Keratinocyte (primary cell): ENCODE results near the gene TRAF5. TPM values are rescaled to one million over a fixed set of nuclear protein-coding genes. Genes with fewer than 3 reads are reported as not detected.

ENCODE experiments used
- DNase-seq: peaks from one replicate; pipeline ENCODE4 v3.0.0-alpha.2; 2011; ENCODE audit warnings: low read depth, missing footprints, low spot score
- FAIRE-seq: peaks from 2 replicates; lab custom pipeline; 2011; peaks lifted over from hg19 to GRCh38; lab: Jason Lieb, UNC
- H2AFZ ChIP-seq: 2 replicates; pipeline ENCODE4 v1.6.0; 2012; ENCODE audit warnings: low read length, control low read depth, inconsistent platforms; ENCODE audit not compliant: control insufficient read depth
- H3K27ac ChIP-seq: 2 replicates; pipeline ENCODE4 v1.5.1; 2011; ENCODE audit warnings: low read length; ENCODE audit not compliant: control insufficient read depth, insufficient read depth
- H3K27me3 ChIP-seq: 3 replicates; pipeline ENCODE4 v1.6.0; 2011; ENCODE audit warnings: low read length; ENCODE audit not compliant: control insufficient read depth, insufficient read depth; ENCODE audit errors: extremely low read depth
- H3K36me3 ChIP-seq, 2 experiments: 2 replicates in 1 of 2; 3 replicates in 1 of 2; pipeline ENCODE4 v1.5.1; 2011; ENCODE audit warnings: low read length in 2 of 2, mild to moderate bottlenecking in 1 of 2; ENCODE audit not compliant: control insufficient read depth in 2 of 2, insufficient read depth in 2 of 2; ENCODE audit errors: extremely low read depth in 1 of 2
- H3K4me1 ChIP-seq: 3 replicates; pipeline ENCODE4 v1.5.1; 2011; ENCODE audit warnings: low read length; ENCODE audit not compliant: control insufficient read depth, insufficient read depth; ENCODE audit errors: extremely low read depth
- H3K4me2 ChIP-seq: 3 replicates; pipeline ENCODE4 v1.6.0; 2011; ENCODE audit warnings: low read depth, low read length; ENCODE audit not compliant: control insufficient read depth, insufficient read depth; ENCODE audit errors: extremely low read depth
- H3K4me3 ChIP-seq, 3 experiments: fragments of 200-600 bp in 1 of 3; sonication (generic) in 1 of 3; 2 replicates in 2 of 3; 3 replicates in 1 of 3; pipeline ENCODE4 v1.5.1; 2011 to 2016; ENCODE audit warnings: low read length in 3 of 3, mild to moderate bottlenecking in 3 of 3, control low read depth in 2 of 3, inconsistent platforms in 1 of 3, low read depth in 1 of 3, mixed read lengths in 1 of 3, mixed run types in 1 of 3, moderate library complexity in 1 of 3; ENCODE audit not compliant: control insufficient read depth in 2 of 3, insufficient read depth in 2 of 3; ENCODE audit errors: extremely low read depth in 1 of 3
- H3K79me2 ChIP-seq: 2 replicates; pipeline ENCODE4 v1.6.0; 2012; ENCODE audit warnings: low read length; ENCODE audit not compliant: control insufficient read depth, insufficient read depth
- H3K9ac ChIP-seq: 3 replicates; pipeline ENCODE4 v1.6.0; 2011; ENCODE audit warnings: low read length; ENCODE audit not compliant: control insufficient read depth, insufficient read depth; ENCODE audit errors: extremely low read depth
- H3K9me1 ChIP-seq: 3 replicates; pipeline ENCODE4 v1.6.0; 2011; ENCODE audit warnings: low read length; ENCODE audit not compliant: control insufficient read depth, insufficient read depth; ENCODE audit errors: extremely low read depth
- H3K9me3 ChIP-seq: 2 replicates; pipeline ENCODE4 v1.5.1; 2012; ENCODE audit warnings: low read depth, low read length; ENCODE audit not compliant: control insufficient read depth
- H4K20me1 ChIP-seq: 3 replicates; pipeline ENCODE4 v1.6.0; 2011; ENCODE audit warnings: low read length; ENCODE audit not compliant: control insufficient read depth, insufficient read depth; ENCODE audit errors: extremely low read depth
- CTCF ChIP-seq, 3 experiments: IDR thresholded peaks in 1 of 3; conservative IDR thresholded peaks in 1 of 3; optimal IDR thresholded peaks in 1 of 3; 2 replicates in 2 of 3; 3 replicates in 1 of 3; pipeline versions ENCODE3 to v1.5.1; 2011; ENCODE audit warnings: low read length in 3 of 3, mild to moderate bottlenecking in 3 of 3, moderate library complexity in 2 of 3, control low read depth in 1 of 3, inconsistent platforms in 1 of 3; ENCODE audit not compliant: insufficient read depth in 2 of 3; ENCODE audit errors: extremely low read depth in 1 of 3
- EZH2 ChIP-seq: IDR thresholded peaks from one replicate; pipeline ENCODE4 v1.6.1; 2012; ENCODE audit warnings: inconsistent platforms, mild to moderate bottlenecking, low read length, moderate library complexity
- dilution Hi-C: fragments of 300-500 bp; cut with MboI; formaldehyde crosslinking; loops from one replicate; pipeline ENCODE4 v1.7.0; 2020; ENCODE audit warnings: low sequenced_read_pairs; ENCODE audit not compliant: extremely low pct_ligation_motif_present
- polyA plus RNA-seq, 5 experiments: library from polyadenylated mRNA; depleted of rRNA in 3 of 5; stranded (reverse) in 3 of 5; stranded (forward) in 1 of 5; unstranded in 1 of 5; fragments of >200 nt; gene quantifications; 1 replicate in 1 of 5; 2 replicates in 3 of 5; 3 replicates in 1 of 5; pipeline versions ENCODE4 v1.2.1 to v1.2.3, GENCODE V29; 2011 to 2012; ENCODE audit warnings: missing spikeins in 2 of 5, low read depth in 1 of 5, low replicate concordance in 1 of 5

Gene TRAF5
- polyA plus RNA-seq, 1 donor (not counting 4 experiments of a cell fraction or from before 2014, with no cell fraction given) = 2.1 TPM

GRCh38 chr1:211329764-211330201 lies 3.1 kb downstream of the TRAF5 start:
- no peak overlapping the region for H3K9ac ChIP-seq
- no peak for TF ChIP-seq EZH2
- no peak for TF ChIP-seq CTCF (optimal IDR thresholded peaks at IDR 0.05 in 1 of 3, IDR thresholded peaks at IDR 0.05 in 1 of 3, conservative IDR thresholded peaks at IDR 0.05 in 1 of 3; ENCODE audit: extremely low read depth in 1 of 3, insufficient read depth in 2 of 3, low read length in 3 of 3)
- H3K4me1 ChIP-seq = peaks cover 13% of the 10 kb centered on the region
- no peaks in the 10 kb centered on the region for H3K79me2 ChIP-seq
- no peaks in the 10 kb centered on the region for H3K27me3 ChIP-seq
- no peak overlapping the region for H3K4me3 ChIP-seq
- FAIRE-seq = no peak
- H3K4me2 ChIP-seq = no peak overlapping the region
- no peak for DNase-seq
- no peak overlapping the region for H2AFZ ChIP-seq
- dilution Hi-C loops = no loop called here
- no peaks in the 10 kb centered on the region for H3K9me1 ChIP-seq
- no peaks in the 10 kb centered on the region for H3K9me3 ChIP-seq
- H3K27ac ChIP-seq = no peak overlapping the region
- no peaks in the 10 kb centered on the region for H3K36me3 ChIP-seq
- H4K20me1 ChIP-seq = no peaks in the 10 kb centered on the region

GRCh38 chr1:211330282-211330936 lies 3.8 kb downstream of the TRAF5 start:
- no peaks in the 10 kb centered on the region for H4K20me1 ChIP-seq
- no peak overlapping the region for H3K9ac ChIP-seq
- H3K4me1 ChIP-seq = peaks cover 13% of the 10 kb centered on the region
- TF ChIP-seq EZH2 = no peak
- TF ChIP-seq CTCF (optimal IDR thresholded peaks at IDR 0.05 in 1 of 3, IDR thresholded peaks at IDR 0.05 in 1 of 3, conservative IDR thresholded peaks at IDR 0.05 in 1 of 3; ENCODE audit: extremely low read depth in 1 of 3, insufficient read depth in 2 of 3, low read length in 3 of 3) = no peak
- DNase-seq (no peak), FAIRE-seq (no peak)
- H3K79me2 ChIP-seq = no peaks in the 10 kb centered on the region
- H3K27ac ChIP-seq = no peak overlapping the region
- dilution Hi-C loops = no loop called here
- no peak overlapping the region for H3K4me3 ChIP-seq
- no peak overlapping the region for H3K4me2 ChIP-seq
- no peaks in the 10 kb centered on the region for H3K9me3 ChIP-seq
- H3K27me3 ChIP-seq = no peaks in the 10 kb centered on the region
- no peaks in the 10 kb centered on the region for H3K36me3 ChIP-seq
- H3K9me1 ChIP-seq = no peaks in the 10 kb centered on the region
- H2AFZ ChIP-seq = no peak overlapping the region
